Hypothalamus (tissue), 51 donors: ENCODE data around the gene MRPS15.
"Not testable (repeated sequence)": the region's sequence is repeated elsewhere in the genome, so short reads cannot be mapped to it uniquely, and the experiment has no call there.

Experiments
- DNase-seq, 51 donors: peaks; one replicate each; lab custom pipeline; 2025; lab: John Stamatoyannopoulos, UW

The MRPS15 gene

GRCh38 chr1:36486093-36486438, 21.9 kb upstream of the MRPS15 start:
- no peak for DNase-seq

- no peak for DNase-seq
Measured at GRCh38 chr1:36484099-36484498, 19.9 kb upstream of the MRPS15 start.

- DNase-seq: peak in 4 of 51 donors; percentile 4 to 8 (median 6)
Measured at GRCh38 chr1:36482724-36483388, 18.7 kb upstream of the MRPS15 start, which contains the start of gene CSF3R. Gene CSF3R (minus strand): TSS chr1:36482913. CDS start chr1:36479496, 3,417 bp downstream.

- no peak for DNase-seq
Measured at GRCh38 chr1:36481771-36482723, 17.9 kb upstream of the MRPS15 start.

GRCh38 chr1:36481091-36481490, 16.9 kb upstream of the MRPS15 start:
- no peak for DNase-seq

GRCh38 chr1:36480161-36480560, 16.0 kb upstream of the MRPS15 start:
- no peak for DNase-seq

- no peak for DNase-seq
Measured at GRCh38 chr1:36479505-36480051, 15.4 kb upstream of the MRPS15 start.

- DNase-seq: not testable (repeated sequence)
Measured at GRCh38 chr1:36477615-36478014, 13.4 kb upstream of the MRPS15 start.

GRCh38 chr1:36476945-36477344, 12.8 kb upstream of the MRPS15 start:
- no peak for DNase-seq

- no peak for DNase-seq
Measured at GRCh38 chr1:36475910-36476604, 11.9 kb upstream of the MRPS15 start.

GRCh38 chr1:36475341-36475740, 11.2 kb upstream of the MRPS15 start:
- no peak for DNase-seq

- no peak for DNase-seq
Measured at GRCh38 chr1:36472656-36473055, 8.5 kb upstream of the MRPS15 start.

GRCh38 chr1:36471830-36472641, 7.9 kb upstream of the MRPS15 start:
- DNase-seq: no peak

GRCh38 chr1:36469163-36469562, 5.0 kb upstream of the MRPS15 start:
- no peak for DNase-seq

GRCh38 chr1:36467700-36468455, 3.7 kb upstream of the MRPS15 start:
- no peak for DNase-seq

- DNase-seq: no peak
Measured at GRCh38 chr1:36467027-36467410, 2.8 kb upstream of the MRPS15 start.

GRCh38 chr1:36466370-36467026, 2.3 kb upstream of the MRPS15 start:
- no peak for DNase-seq

GRCh38 chr1:36465731-36466369, 1.7 kb upstream of the MRPS15 start:
- DNase-seq: no peak
